ENCODE measurements around the gene IKZF1. TPM values are rescaled to one million over a fixed set of nuclear protein-coding genes. Genes with fewer than 3 reads are reported as not detected.

Gene IKZF1
- 2.4 TPM for total RNA-seq
- long read RNA-seq, partial matches to known transcripts: 0 of 2 reads
- long read RNA-seq, other reads (novel, unspliced or antisense): 2 of 2 reads

- intact Hi-C loops (cut with DNase I): no loop called here
- ATAC-seq (ENCODE audit: poor library complexity): peak; percentile 78
- DNase-seq: peak; percentile 87
Observed at GRCh38 chr7:50304129-50304910, at the start of gene IKZF1. TSS of gene IKZF1 (plus strand) at chr7:50304716. CDS start at chr7:50319062, 14,346 bp downstream.

GRCh38 chr7:50261593-50261992 lies 42.9 kb upstream of the IKZF1 start:
- DNase-seq (no peak), ATAC-seq (ENCODE audit: poor library complexity) (no peak)
- intact Hi-C loops (cut with DNase I): no loop called here

GRCh38 chr7:50262446-50262845 lies 42.1 kb upstream of the IKZF1 start:
- DNase-seq: no peak
- intact Hi-C loops (cut with DNase I): no loop called here
- no peak for ATAC-seq (ENCODE audit: poor library complexity)

- DNase-seq: no peak
- intact Hi-C loops (cut with DNase I): no loop called here
- no peak for ATAC-seq (ENCODE audit: poor library complexity)
Observed at GRCh38 chr7:50262916-50263690, 41.4 kb upstream of the IKZF1 start.

- intact Hi-C loops (cut with DNase I): no loop called here
- no peak for DNase-seq
Observed at GRCh38 chr7:50264908-50265307, 39.6 kb upstream of the IKZF1 start.

GRCh38 chr7:50265968-50266634 lies 38.4 kb upstream of the IKZF1 start:
- ATAC-seq (ENCODE audit: poor library complexity): no peak
- no peak for DNase-seq
- intact Hi-C loops (cut with DNase I): no loop called here

More at GRCh38 chr7:50264908-50265307, 39.6 kb upstream of the IKZF1 start:
- ATAC-seq (ENCODE audit: poor library complexity): no peak

GRCh38 chr7:50266635-50267386 lies 37.7 kb upstream of the IKZF1 start:
- ATAC-seq (ENCODE audit: poor library complexity) (peak; percentile 51), DNase-seq (peak; percentile 47)
- intact Hi-C loops (cut with DNase I): no loop called here

- intact Hi-C loops (cut with DNase I): no loop called here
- ATAC-seq (ENCODE audit: poor library complexity) (no peak), DNase-seq (no peak)
Observed at GRCh38 chr7:50267525-50268041, 36.9 kb upstream of the IKZF1 start.

- ATAC-seq (ENCODE audit: poor library complexity): no peak
- intact Hi-C loops (cut with DNase I): no loop called here
- no peak for DNase-seq
Observed at GRCh38 chr7:50268223-50268622, 36.3 kb upstream of the IKZF1 start.

GRCh38 chr7:50268990-50269389 lies 35.5 kb upstream of the IKZF1 start:
- DNase-seq (no peak), ATAC-seq (ENCODE audit: poor library complexity) (no peak)
- intact Hi-C loops (cut with DNase I): no loop called here

GRCh38 chr7:50270531-50271018 lies 33.9 kb upstream of the IKZF1 start:
- DNase-seq (no peak), ATAC-seq (ENCODE audit: poor library complexity) (no peak)
- intact Hi-C loops (cut with DNase I): no loop called here

GRCh38 chr7:50272808-50273207 lies 31.7 kb upstream of the IKZF1 start:
- DNase-seq (no peak), ATAC-seq (ENCODE audit: poor library complexity) (no peak)
- intact Hi-C loops (cut with DNase I): no loop called here

- intact Hi-C loops (cut with DNase I): no loop called here
- no peak for DNase-seq
Observed at GRCh38 chr7:50273301-50273700, 31.2 kb upstream of the IKZF1 start.

GRCh38 chr7:50273870-50274269 lies 30.6 kb upstream of the IKZF1 start:
- intact Hi-C loops (cut with DNase I): no loop called here
- ATAC-seq (ENCODE audit: poor library complexity): no peak
- DNase-seq: no peak

More at GRCh38 chr7:50273301-50273700, 31.2 kb upstream of the IKZF1 start:
- no peak for ATAC-seq (ENCODE audit: poor library complexity)

- no peak for DNase-seq
- intact Hi-C loops (cut with DNase I): no loop called here
- no peak for ATAC-seq (ENCODE audit: poor library complexity)
Observed at GRCh38 chr7:50274361-50274760, 30.2 kb upstream of the IKZF1 start.

GRCh38 chr7:50275430-50275829 lies 29.1 kb upstream of the IKZF1 start:
- ATAC-seq (ENCODE audit: poor library complexity): no peak
- DNase-seq: no peak
- intact Hi-C loops (cut with DNase I): no loop called here

- ATAC-seq (ENCODE audit: poor library complexity) (no peak), DNase-seq (no peak)
- intact Hi-C loops (cut with DNase I): no loop called here
Observed at GRCh38 chr7:50276483-50276882, 28.0 kb upstream of the IKZF1 start.

- no peak for ATAC-seq (ENCODE audit: poor library complexity)
- no peak for DNase-seq
- intact Hi-C loops (cut with DNase I): no loop called here
Observed at GRCh38 chr7:50278120-50278519, 26.4 kb upstream of the IKZF1 start.

Data from Right ventricle myocardium superior (tissue), 1 donor.